ENCODE results near the gene LRRC75B. TPM values are rescaled to one million over a fixed set of nuclear protein-coding genes. Genes with fewer than 3 reads are reported as not detected.
A peak's percentile ranks its signal among the peaks of the same experiment; 100 is the strongest.
"Not testable (repeated sequence)": the region's sequence is repeated elsewhere in the genome, so short reads cannot be mapped to it uniquely, and the experiment has no call there.

Gene LRRC75B
- total RNA-seq (2014; rRNA removed; shearing (Covaris generic); ENCODE audit: low replicate concordance): 3.6 and 6.9 TPM in 2 replicates

- peak within 1 kb of the TSS; percentile 91; the same call in 1 of the 2 replicates for H2AFZ ChIP-seq (ENCODE audit: low read length)
- no peaks in the 10 kb centered on the region for H3K9me2 ChIP-seq (replicated peaks; ENCODE audit: insufficient read depth, low read length)
- peak within 1 kb of the TSS; percentile 74 for H3K9ac ChIP-seq (ENCODE audit: low read length)
- no peaks in the 10 kb centered on the region for H3K9me3 ChIP-seq (ENCODE audit: low read length)
- peaks cover 13% of the 10 kb centered on the region for H3K4me1 ChIP-seq (ENCODE audit: low read length)
- H3K4me2 ChIP-seq (ENCODE audit: low read depth, low read length, poor library complexity, severe bottlenecking): peak within 1 kb of the TSS; percentile 91
- no peaks in the 10 kb centered on the region for H3K79me2 ChIP-seq (ENCODE audit: low read length)
- H4K20me1 ChIP-seq (ENCODE audit: insufficient read depth, low read depth, low read length): no peaks in the 10 kb centered on the region; the same call in 1 of the 2 replicates
- peak; percentile 81 for DNase-seq
- no peaks in the 10 kb centered on the region for H3K36me3 ChIP-seq (ENCODE audit: insufficient read depth, low read length)
- peak within 1 kb of the TSS; percentile 73 for H3K4me3 ChIP-seq (ENCODE audit: low read length)
- H3K27me3 ChIP-seq (ENCODE audit: low read length): no peaks in the 10 kb centered on the region
- H3K27ac ChIP-seq (ENCODE audit: low read length): no peak within 1 kb of the TSS
Measured at GRCh38 chr22:24592851-24593558, at the start of gene LRRC75B. LRRC75B (minus strand) TSS chr22:24593073; CDS start chr22:24593039, 34 bp downstream.

- not testable (repeated sequence) for H3K9me3 ChIP-seq (ENCODE audit: low read length); H4K20me1 ChIP-seq (ENCODE audit: insufficient read depth, low read depth, low read length); H3K27me3 ChIP-seq (ENCODE audit: low read length); H3K9ac ChIP-seq (ENCODE audit: low read length); H3K9me2 ChIP-seq (replicated peaks; ENCODE audit: insufficient read depth, low read length); H2AFZ ChIP-seq (ENCODE audit: low read length); H3K36me3 ChIP-seq (ENCODE audit: insufficient read depth, low read length); H3K4me1 ChIP-seq (ENCODE audit: low read length); DNase-seq; H3K4me2 ChIP-seq (ENCODE audit: low read depth, low read length, poor library complexity, severe bottlenecking); H3K4me3 ChIP-seq (ENCODE audit: low read length); H3K27ac ChIP-seq (ENCODE audit: low read length); H3K79me2 ChIP-seq (ENCODE audit: low read length)
Measured at GRCh38 chr22:24642307-24642706, 49.4 kb upstream of the LRRC75B start.

GRCh38 chr22:24636513-24636912 is 43.6 kb upstream of the LRRC75B start:
- H2AFZ ChIP-seq (ENCODE audit: low read length); H3K27me3 ChIP-seq (ENCODE audit: low read length); H3K9me3 ChIP-seq (ENCODE audit: low read length); H3K79me2 ChIP-seq (ENCODE audit: low read length); H3K9me2 ChIP-seq (replicated peaks; ENCODE audit: insufficient read depth, low read length); DNase-seq; H3K27ac ChIP-seq (ENCODE audit: low read length); H3K4me1 ChIP-seq (ENCODE audit: low read length); H3K9ac ChIP-seq (ENCODE audit: low read length); H3K4me3 ChIP-seq (ENCODE audit: low read length); H3K36me3 ChIP-seq (ENCODE audit: insufficient read depth, low read length); H4K20me1 ChIP-seq (ENCODE audit: insufficient read depth, low read depth, low read length); H3K4me2 ChIP-seq (ENCODE audit: low read depth, low read length, poor library complexity, severe bottlenecking): not testable (repeated sequence)

- not testable (repeated sequence) for H2AFZ ChIP-seq (ENCODE audit: low read length); H3K4me3 ChIP-seq (ENCODE audit: low read length); H3K9me2 ChIP-seq (replicated peaks; ENCODE audit: insufficient read depth, low read length); H3K9ac ChIP-seq (ENCODE audit: low read length); H3K79me2 ChIP-seq (ENCODE audit: low read length); H3K9me3 ChIP-seq (ENCODE audit: low read length); H3K4me2 ChIP-seq (ENCODE audit: low read depth, low read length, poor library complexity, severe bottlenecking); H3K27me3 ChIP-seq (ENCODE audit: low read length); DNase-seq; H3K36me3 ChIP-seq (ENCODE audit: insufficient read depth, low read length); H3K27ac ChIP-seq (ENCODE audit: low read length); H4K20me1 ChIP-seq (ENCODE audit: insufficient read depth, low read depth, low read length)
- peaks cover 22% of the 10 kb centered on the region for H3K4me1 ChIP-seq (ENCODE audit: low read length)
Measured at GRCh38 chr22:24634776-24635389, 42.0 kb upstream of the LRRC75B start.

- not testable (repeated sequence) for H3K27ac ChIP-seq (ENCODE audit: low read length); H3K27me3 ChIP-seq (ENCODE audit: low read length); H3K79me2 ChIP-seq (ENCODE audit: low read length); H3K9me2 ChIP-seq (replicated peaks; ENCODE audit: insufficient read depth, low read length); H2AFZ ChIP-seq (ENCODE audit: low read length); H3K4me3 ChIP-seq (ENCODE audit: low read length); DNase-seq; H3K36me3 ChIP-seq (ENCODE audit: insufficient read depth, low read length); H3K9me3 ChIP-seq (ENCODE audit: low read length); H3K4me2 ChIP-seq (ENCODE audit: low read depth, low read length, poor library complexity, severe bottlenecking); H4K20me1 ChIP-seq (ENCODE audit: insufficient read depth, low read depth, low read length); H3K9ac ChIP-seq (ENCODE audit: low read length)
- peaks cover 22% of the 10 kb centered on the region for H3K4me1 ChIP-seq (ENCODE audit: low read length)
Measured at GRCh38 chr22:24633231-24634023, 40.6 kb upstream of the LRRC75B start.

GRCh38 chr22:24632642-24633041 is 39.8 kb upstream of the LRRC75B start:
- H3K9me2 ChIP-seq (replicated peaks; ENCODE audit: insufficient read depth, low read length); H3K27ac ChIP-seq (ENCODE audit: low read length); H3K79me2 ChIP-seq (ENCODE audit: low read length); H4K20me1 ChIP-seq (ENCODE audit: insufficient read depth, low read depth, low read length); DNase-seq; H3K9me3 ChIP-seq (ENCODE audit: low read length); H3K36me3 ChIP-seq (ENCODE audit: insufficient read depth, low read length); H3K27me3 ChIP-seq (ENCODE audit: low read length); H3K4me3 ChIP-seq (ENCODE audit: low read length); H3K4me2 ChIP-seq (ENCODE audit: low read depth, low read length, poor library complexity, severe bottlenecking); H3K9ac ChIP-seq (ENCODE audit: low read length); H2AFZ ChIP-seq (ENCODE audit: low read length): not testable (repeated sequence)
- peaks cover 22% of the 10 kb centered on the region for H3K4me1 ChIP-seq (ENCODE audit: low read length)

GRCh38 chr22:24631430-24632122 is 38.7 kb upstream of the LRRC75B start:
- peak overlapping the region; percentile 63 for H3K27ac ChIP-seq (ENCODE audit: low read length)
- H3K9me3 ChIP-seq (ENCODE audit: low read length); H3K4me3 ChIP-seq (ENCODE audit: low read length); H3K36me3 ChIP-seq (ENCODE audit: insufficient read depth, low read length); H3K27me3 ChIP-seq (ENCODE audit: low read length); H3K79me2 ChIP-seq (ENCODE audit: low read length); DNase-seq; H3K9me2 ChIP-seq (replicated peaks; ENCODE audit: insufficient read depth, low read length); H4K20me1 ChIP-seq (ENCODE audit: insufficient read depth, low read depth, low read length): not testable (repeated sequence)
- H3K9ac ChIP-seq (ENCODE audit: low read length): peak overlapping the region; percentile 33; the same call in 1 of the 2 replicates
- H3K4me2 ChIP-seq (ENCODE audit: low read depth, low read length, poor library complexity, severe bottlenecking): peak overlapping the region; percentile 44
- H2AFZ ChIP-seq (ENCODE audit: low read length): peak overlapping the region; percentile 71; the same call in 1 of the 2 replicates
- H3K4me1 ChIP-seq (ENCODE audit: low read length): peaks cover 22% of the 10 kb centered on the region

All from Karpas-422 (cell line).